ENCODE results near the gene TUG1.

GRCh38 chr22:30992565-30992964, 23.5 kb downstream of the TUG1 start:
- TF ChIP-seq EZH2phosphoT487 (IDR thresholded peaks at IDR 0.05; ENCODE audit: low read length) (no peak), CTCF (IDR thresholded peaks at IDR 0.05; ENCODE audit: low read length) (no peak)

All from MM.1S (cell line).